Renal pelvis (tissue), 4 donors: Measurements from ENCODE around the gene GADD45A. TPM values are rescaled to one million over a fixed set of nuclear protein-coding genes. Genes with fewer than 3 reads are reported as not detected.
"Not testable (repeated sequence)": the region's sequence is repeated elsewhere in the genome, so short reads cannot be mapped to it uniquely, and the experiment has no call there.

ENCODE experiments used
- DNase-seq: peaks from one replicate; pipeline ENCODE4 v3.0.0-alpha.2; 2013
- polyA plus RNA-seq, 3 donors: library from polyadenylated mRNA; unstranded; fragments of 120-200 nt; gene quantifications; one replicate each; pipeline ENCODE4 v1.2.1, GENCODE V29; 2013; ENCODE audit not compliant: insufficient read length in 3 of 3

GADD45A gene
- polyA plus RNA-seq, 3 donors: 131 to 134 (median 134) TPM

GRCh38 chr1:67715819-67716218 lies 30.8 kb downstream of the GADD45A start:
- no peak for DNase-seq

DNA sequence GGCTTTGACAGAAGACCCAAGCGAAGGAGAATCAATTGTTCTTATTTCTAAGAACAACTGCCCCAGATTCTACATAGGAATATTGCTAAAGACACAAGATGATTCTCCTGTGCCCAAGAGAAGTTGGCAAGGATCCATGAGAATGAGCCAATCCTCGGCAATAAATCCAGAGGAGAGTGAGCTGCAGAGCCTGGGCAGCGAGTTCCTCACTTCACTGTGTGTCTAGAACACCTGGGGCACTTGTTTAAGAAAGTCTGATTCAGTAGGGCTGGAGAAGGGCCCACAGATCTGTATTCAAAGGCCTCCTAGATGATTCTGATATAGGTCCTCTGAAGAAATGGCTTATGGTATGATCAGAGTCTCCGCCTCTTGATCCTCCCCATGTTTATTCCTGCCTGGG lies 31.8 kb downstream of the GADD45A start:
- DNase-seq: no peak

GRCh38 chr1:67717876-67718275 lies 32.9 kb downstream of the GADD45A start:
- DNase-seq: no peak

DNA sequence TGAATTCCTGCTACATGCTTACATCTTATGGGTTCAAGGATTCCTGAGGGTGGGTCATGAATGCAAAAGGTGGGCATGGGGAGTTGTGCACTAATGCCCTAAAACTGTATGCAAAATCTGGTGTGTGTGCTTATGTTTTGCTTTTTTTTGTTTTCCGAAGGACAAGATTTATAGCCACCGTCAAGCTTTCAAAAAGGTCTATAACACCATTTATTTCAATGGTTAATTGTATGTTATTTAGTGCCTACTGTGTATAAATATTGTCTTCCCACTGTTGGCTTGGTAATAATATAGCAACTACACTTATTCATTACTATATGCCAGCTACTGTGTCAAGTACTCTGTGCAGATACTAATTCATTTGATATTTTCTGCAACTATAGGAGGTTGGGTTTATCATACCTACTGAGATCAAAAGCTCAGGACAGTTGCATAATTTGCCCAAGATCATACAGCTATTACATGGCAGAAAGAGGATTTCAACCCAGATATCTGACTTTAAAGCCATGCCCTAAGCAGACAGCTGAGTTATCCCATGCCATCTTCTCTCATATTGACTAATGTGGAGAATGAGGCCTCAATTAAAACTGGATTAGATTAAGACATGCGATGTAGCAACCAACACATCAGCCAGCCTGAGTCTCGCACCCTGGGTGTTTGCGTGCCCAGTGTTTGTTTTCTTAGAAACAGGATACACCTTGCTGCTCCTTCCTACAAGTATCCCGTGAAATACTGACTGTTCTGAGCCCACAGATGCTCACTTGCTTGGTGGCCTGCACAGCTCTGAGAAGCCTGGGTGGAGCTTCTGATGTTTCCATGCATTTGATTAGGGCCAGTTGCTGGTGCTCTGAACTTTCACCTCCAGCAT lies 34.6 kb downstream of the GADD45A start:
- DNase-seq: no peak

DNA sequence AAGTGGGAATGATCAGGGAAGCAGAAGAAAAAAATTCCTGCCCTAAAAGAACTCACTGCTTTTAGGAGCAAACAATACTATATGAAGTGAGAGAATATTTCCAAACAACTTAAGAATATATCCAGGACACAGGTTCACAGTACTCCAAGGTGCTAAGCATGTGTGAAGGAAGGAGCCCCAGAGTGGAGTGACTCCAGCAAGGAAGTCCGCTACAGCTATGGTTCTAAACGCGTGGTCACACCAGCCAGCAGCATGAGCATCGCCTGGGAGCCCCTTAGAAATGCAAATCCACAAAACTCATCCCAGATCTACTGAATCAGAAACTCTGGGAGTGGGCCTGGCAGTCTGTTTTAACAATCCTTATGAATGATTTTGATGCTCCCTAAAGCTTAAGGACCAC lies 36.1 kb downstream of the GADD45A start:
- DNase-seq: no peak

GRCh38 chr1:67721650-67722291 lies 36.8 kb downstream of the GADD45A start:
- no peak for DNase-seq

GRCh38 chr1:67722292-67722944 lies 37.4 kb downstream of the GADD45A start:
- no peak for DNase-seq

GRCh38 chr1:67723126-67723525 lies 38.1 kb downstream of the GADD45A start:
- DNase-seq: no peak

DNA sequence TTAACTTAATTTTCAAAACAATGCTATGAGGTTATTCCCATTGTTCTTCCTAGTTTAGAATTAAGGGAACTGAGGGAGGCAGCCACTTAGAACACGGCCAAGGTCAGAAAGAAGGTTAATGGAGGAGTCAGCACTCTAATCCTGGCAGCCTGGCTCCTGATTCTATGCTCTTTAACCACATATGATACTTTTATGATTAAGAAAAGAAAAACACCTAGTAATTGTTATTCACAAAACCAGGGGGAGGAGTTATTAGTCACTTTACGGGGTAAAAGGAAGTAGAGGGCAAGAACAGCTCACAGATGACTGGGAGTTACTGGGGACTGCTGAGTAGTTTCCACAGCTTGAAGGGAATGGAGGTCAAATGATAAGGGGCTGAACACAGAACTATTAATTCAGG lies 38.6 kb downstream of the GADD45A start:
- DNase-seq: no peak

GRCh38 chr1:67724928-67725560 lies 40.0 kb downstream of the GADD45A start:
- peak; percentile 42 for DNase-seq

DNA sequence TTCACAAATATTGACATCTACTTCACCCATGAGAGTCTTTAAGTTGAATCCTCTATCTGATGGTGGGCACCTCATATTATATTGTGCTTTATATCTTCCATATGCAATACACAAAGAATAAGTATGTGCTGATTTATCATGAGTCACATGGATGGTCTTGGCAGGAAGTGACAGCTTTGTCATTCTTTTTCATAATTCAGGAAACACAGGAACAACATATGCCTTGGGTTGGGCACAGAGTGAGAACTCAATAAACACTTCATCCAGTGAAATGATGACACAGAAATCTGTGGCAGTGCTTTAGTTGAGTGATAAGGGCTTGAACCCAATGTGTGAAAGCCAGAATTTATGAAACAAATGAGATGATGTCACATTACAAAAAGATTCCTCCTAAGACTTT lies 41.2 kb downstream of the GADD45A start:
- DNase-seq: no peak

- no peak for DNase-seq
Measured at GRCh38 chr1:67729872-67730271, 44.9 kb downstream of the GADD45A start.

DNA sequence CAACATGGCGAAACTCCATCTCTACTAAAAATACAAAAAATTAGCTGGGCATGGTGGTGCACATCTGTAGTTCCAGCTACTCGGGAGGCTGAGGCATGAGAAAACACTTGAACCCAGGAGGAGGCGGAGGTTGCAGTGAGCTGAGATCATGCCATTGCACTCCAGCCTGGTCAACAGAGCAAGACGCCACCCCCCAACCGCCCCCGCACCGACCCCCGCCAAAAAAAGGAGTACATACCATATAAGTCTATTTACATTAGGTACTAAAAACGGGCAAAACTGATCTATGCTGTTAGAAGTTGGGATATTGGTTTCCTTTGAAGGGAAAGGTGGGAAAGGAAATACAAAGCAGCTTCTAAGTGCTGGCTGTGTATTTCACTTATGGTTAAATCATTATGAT lies 45.3 kb downstream of the GADD45A start:
- DNase-seq: not testable (repeated sequence)

- DNase-seq: no peak
Measured at GRCh38 chr1:67731322-67731721, 46.3 kb downstream of the GADD45A start.

DNA sequence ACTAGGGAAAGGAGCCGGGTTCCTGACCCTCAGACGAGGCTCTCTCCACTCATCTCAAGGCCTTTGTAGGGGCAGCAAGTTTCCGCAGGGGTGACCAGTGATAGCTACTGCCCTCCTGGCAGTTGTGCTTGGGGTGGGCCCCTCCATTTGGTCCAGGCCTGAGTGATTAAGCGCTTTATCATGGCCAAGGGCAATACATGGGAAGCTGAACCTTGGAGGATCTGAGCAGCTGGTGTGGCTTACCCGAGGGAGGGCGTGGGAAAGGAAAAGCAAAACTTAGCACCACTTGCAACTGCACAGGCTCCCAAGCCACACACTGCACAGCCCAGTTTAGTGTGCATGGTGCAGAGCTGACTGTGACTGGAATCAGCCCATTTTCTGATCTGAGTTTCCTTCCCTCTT lies 47.8 kb downstream of the GADD45A start:
- DNase-seq: no peak

- DNase-seq: no peak
Measured at GRCh38 chr1:67733681-67734322, 48.8 kb downstream of the GADD45A start.

DNA sequence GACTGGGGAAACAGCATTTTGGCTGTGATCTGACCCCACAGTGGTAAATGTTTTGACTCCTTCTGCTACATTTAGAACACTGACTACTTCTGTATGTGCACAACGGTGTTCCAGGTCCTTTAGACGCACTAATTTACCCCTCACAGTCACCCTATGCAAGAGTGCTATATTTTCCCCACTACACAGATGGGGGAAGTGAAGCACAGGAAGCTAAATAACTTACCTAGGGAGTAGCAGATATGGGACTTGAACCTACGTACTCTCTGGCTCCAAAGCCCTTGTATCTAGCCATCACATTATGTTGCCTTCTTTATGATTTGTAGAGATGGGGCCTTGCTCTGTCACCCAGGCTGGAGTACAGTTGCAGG lies 49.3 kb downstream of the GADD45A start:
- DNase-seq: no peak

GRCh38 chr1:67735206-67735605 lies 50.2 kb downstream of the GADD45A start:
- DNase-seq: no peak

GRCh38 chr1:67735806-67736627 lies 51.0 kb downstream of the GADD45A start:
- DNase-seq: peak; percentile 49

DNA sequence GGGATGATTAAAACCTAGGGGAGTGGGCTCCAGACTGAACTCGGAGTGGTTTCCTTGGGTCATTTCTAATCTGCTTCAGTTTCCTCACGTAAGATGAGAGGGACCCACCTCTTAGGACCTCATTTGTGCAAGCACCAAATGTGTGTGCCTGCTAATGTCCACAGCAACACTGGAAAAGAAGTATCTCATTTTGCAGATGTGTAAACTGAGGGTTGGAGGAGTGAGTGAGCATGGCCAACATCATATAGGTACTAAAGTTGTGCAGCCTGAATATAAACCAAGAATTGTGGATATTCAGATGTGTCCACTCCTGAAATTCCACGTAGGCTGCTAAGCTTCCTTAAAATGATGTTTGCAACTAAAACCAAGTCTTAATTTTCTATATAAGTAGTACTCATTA lies 51.7 kb downstream of the GADD45A start:
- no peak for DNase-seq

DNA sequence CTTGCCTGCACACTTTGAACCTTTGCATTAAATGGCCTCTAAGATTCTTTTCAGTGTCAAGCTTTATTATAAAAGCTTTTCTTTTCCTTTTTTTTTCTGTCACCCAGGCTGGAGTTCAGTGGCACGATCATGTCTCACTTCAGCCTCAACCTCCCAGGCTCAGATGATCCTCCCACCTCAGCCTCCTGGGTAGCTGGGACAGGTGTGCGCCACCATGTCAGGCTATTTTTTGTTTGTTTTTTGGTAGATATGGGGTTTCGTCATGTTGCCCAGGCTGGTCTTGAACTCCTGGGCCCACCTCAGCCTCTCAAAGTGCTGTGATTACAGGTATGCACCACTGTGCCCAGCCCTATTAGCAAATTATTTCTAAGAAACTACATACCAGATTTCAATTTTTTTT lies 52.9 kb downstream of the GADD45A start:
- no peak for DNase-seq
